Brain microvascular endothelial cell (primary cell): ENCODE results near the gene ITGAV.

Experiments used
- DNase-seq: peaks from one replicate; pipeline ENCODE4 v3.0.0-alpha.2; 2020
- H3K27ac ChIP-seq: fragments of 250-450 bp; sonication (Bioruptor Pico); 2 replicates; pipeline ENCODE4 v1.5.1; 2020; ENCODE audit warnings: mild to moderate bottlenecking, moderate library complexity
- H3K27me3 ChIP-seq: fragments of 250-450 bp; sonication (Bioruptor Pico); replicated peaks from 2 replicates; pipeline ENCODE4 v1.5.1; 2020; ENCODE audit warnings: mild to moderate bottlenecking
- H3K36me3 ChIP-seq: fragments of 250-450 bp; sonication (Bioruptor Pico); replicated peaks from 2 replicates; pipeline ENCODE4 v1.5.1; 2020; ENCODE audit warnings: mild to moderate bottlenecking
- H3K4me3 ChIP-seq: 2 replicates; pipeline ENCODE4 v1.5.1; 2011; ENCODE audit warnings: low read depth, mild to moderate bottlenecking, control low read depth, low read length, moderate library complexity
- in situ Hi-C: cut with HindIII; loops from 2 replicates; pipeline ENCODE4 v1.10.0; 2017; ENCODE audit warnings: low sequenced_read_pairs, low pct_ligation_motif_present
- TF ChIP-seq, protein P1 (sequence below): IDR thresholded peaks from 2 replicates; pipeline ENCODE4 v1.5.1; 2011; ENCODE audit warnings: low read depth, mild to moderate bottlenecking, moderate library complexity, low read length, control low read depth, inconsistent platforms; ENCODE audit errors: missing control alignments

ITGAV gene

DNA sequence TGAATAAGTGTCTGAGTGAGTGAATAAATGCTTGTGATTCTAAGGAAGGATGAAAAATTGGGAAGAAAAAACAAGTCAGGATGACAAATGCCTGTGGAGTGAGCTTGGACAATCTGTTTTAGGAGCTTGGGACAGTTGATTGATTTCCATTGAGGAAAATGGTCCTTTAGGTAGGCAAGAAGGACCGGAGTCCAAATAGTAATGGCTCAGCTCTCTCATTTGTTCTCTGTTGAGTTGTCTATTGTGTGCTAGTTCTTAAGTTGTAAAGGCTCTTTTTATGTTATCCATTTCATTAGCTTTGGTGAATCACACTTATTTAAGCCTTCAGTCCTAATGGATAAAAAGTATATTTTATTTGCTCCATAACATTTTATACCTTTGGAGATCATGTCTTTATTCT, 135.9 kb downstream of the ITGAV start:
- TF ChIP-seq, protein P1, sequence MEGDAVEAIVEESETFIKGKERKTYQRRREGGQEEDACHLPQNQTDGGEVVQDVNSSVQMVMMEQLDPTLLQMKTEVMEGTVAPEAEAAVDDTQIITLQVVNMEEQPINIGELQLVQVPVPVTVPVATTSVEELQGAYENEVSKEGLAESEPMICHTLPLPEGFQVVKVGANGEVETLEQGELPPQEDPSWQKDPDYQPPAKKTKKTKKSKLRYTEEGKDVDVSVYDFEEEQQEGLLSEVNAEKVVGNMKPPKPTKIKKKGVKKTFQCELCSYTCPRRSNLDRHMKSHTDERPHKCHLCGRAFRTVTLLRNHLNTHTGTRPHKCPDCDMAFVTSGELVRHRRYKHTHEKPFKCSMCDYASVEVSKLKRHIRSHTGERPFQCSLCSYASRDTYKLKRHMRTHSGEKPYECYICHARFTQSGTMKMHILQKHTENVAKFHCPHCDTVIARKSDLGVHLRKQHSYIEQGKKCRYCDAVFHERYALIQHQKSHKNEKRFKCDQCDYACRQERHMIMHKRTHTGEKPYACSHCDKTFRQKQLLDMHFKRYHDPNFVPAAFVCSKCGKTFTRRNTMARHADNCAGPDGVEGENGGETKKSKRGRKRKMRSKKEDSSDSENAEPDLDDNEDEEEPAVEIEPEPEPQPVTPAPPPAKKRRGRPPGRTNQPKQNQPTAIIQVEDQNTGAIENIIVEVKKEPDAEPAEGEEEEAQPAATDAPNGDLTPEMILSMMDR, result no peak
- H3K36me3 ChIP-seq, result no peaks in the 10 kb centered on the region
- no peaks in the 10 kb centered on the region for H3K27me3 ChIP-seq
- DNase-seq, result no peak
- H3K4me3 ChIP-seq, result no peak overlapping the region
- no peak overlapping the region for H3K27ac ChIP-seq
- in situ Hi-C loops, result no loop called here

DNA sequence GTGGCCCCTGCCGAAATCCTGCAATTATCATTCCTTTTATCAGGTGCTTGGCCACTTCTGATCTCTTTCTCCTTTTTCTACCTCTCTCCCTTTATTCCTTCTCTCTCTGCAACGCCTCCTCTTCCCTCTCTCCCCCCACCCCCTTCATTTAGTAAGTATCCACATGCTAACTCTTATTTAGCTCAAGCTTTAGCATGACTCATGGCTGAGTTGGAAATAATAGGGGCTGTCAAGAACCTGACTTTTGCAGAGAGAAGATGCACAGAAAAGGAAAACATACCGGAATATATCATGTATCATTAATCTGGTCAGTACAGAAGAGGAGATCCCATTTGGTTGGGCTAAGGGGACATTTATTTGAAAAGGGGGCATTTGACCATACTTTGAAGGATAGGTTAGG, 137.1 kb downstream of the ITGAV start:
- in situ Hi-C loops, result no loop called here
- no peak for DNase-seq
- Histone ChIP-seq H3K36me3 (no peaks in the 10 kb centered on the region), H3K27ac (no peak overlapping the region), H3K4me3 (no peak overlapping the region), H3K27me3 (no peaks in the 10 kb centered on the region)
- TF ChIP-seq, protein P1, result no peak

DNA sequence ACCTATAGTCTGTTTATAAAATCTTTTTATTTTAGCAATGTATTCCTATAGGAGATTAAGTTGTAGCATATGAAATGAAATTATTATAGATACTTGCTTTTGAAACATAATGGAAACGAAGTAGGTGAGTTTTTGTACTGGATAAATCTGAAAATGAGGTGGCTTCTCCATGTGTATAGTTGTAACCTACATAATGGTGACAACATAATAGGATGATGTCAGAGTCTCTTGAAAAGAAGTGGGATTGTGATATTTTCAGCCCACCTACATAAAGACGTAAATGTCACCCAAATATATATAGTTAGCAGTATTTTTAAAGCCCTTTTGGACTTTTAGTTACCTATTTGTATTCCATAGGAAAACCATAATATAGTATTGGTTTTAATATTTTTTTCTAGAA, 138.8 kb downstream of the ITGAV start:
- H3K27me3 ChIP-seq, result no peaks in the 10 kb centered on the region
- no peaks in the 10 kb centered on the region for H3K36me3 ChIP-seq
- TF ChIP-seq, protein P1, result no peak
- no peak for DNase-seq
- H3K4me3 ChIP-seq, result no peak overlapping the region
- in situ Hi-C loops, result no loop called here
- no peak overlapping the region for H3K27ac ChIP-seq
